ENCODE data around the gene PTPRN2. TPM values are rescaled to one million over a fixed set of nuclear protein-coding genes. Genes with fewer than 3 reads are reported as not detected.

Gene PTPRN2
- total and polyA plus RNA-seq, 2 of the 13 experiments (the other 11 are each of a cell fraction or from before 2014, with no cell fraction given) = 2.5 to 24.2 TPM

DNA sequence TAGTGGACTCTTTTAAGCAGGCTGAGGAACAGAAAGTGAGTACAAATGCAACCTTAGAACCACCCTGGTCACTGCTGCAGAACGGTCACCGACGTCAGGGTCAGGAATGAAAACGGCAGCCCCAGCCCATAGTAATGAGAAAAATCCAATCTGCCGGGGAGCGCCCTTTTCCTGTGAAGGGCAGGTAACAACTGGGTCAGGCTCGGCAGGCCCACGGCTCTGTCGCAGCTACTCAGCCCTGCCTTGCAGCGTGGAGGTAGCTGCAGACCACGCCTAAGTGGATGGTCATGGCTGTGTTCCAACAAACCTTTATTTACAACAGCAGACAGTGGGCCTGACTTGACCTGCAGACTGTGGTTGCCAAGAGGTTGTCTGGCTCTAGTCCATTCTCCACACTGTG, 687.6 kb downstream of the PTPRN2 start:
- no peak for TF ChIP-seq ZFAT (CRISPR knock-in tag; conservative IDR thresholded peaks at IDR 0.05)
- TF ChIP-seq ARNT2 (CRISPR knock-in tag; IDR thresholded peaks at IDR 0.05; ENCODE audit: low read depth) = no peak
- no peak for TF ChIP-seq ZSCAN22 (CRISPR knock-in tag; IDR thresholded peaks at IDR 0.05)
- TF ChIP-seq, protein P1, sequence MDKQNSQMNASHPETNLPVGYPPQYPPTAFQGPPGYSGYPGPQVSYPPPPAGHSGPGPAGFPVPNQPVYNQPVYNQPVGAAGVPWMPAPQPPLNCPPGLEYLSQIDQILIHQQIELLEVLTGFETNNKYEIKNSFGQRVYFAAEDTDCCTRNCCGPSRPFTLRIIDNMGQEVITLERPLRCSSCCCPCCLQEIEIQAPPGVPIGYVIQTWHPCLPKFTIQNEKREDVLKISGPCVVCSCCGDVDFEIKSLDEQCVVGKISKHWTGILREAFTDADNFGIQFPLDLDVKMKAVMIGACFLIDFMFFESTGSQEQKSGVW (CRISPR knock-in tag; IDR thresholded peaks at IDR 0.05; ENCODE audit: borderline replicate concordance) = no peak
- TF ChIP-seq, protein P2, sequence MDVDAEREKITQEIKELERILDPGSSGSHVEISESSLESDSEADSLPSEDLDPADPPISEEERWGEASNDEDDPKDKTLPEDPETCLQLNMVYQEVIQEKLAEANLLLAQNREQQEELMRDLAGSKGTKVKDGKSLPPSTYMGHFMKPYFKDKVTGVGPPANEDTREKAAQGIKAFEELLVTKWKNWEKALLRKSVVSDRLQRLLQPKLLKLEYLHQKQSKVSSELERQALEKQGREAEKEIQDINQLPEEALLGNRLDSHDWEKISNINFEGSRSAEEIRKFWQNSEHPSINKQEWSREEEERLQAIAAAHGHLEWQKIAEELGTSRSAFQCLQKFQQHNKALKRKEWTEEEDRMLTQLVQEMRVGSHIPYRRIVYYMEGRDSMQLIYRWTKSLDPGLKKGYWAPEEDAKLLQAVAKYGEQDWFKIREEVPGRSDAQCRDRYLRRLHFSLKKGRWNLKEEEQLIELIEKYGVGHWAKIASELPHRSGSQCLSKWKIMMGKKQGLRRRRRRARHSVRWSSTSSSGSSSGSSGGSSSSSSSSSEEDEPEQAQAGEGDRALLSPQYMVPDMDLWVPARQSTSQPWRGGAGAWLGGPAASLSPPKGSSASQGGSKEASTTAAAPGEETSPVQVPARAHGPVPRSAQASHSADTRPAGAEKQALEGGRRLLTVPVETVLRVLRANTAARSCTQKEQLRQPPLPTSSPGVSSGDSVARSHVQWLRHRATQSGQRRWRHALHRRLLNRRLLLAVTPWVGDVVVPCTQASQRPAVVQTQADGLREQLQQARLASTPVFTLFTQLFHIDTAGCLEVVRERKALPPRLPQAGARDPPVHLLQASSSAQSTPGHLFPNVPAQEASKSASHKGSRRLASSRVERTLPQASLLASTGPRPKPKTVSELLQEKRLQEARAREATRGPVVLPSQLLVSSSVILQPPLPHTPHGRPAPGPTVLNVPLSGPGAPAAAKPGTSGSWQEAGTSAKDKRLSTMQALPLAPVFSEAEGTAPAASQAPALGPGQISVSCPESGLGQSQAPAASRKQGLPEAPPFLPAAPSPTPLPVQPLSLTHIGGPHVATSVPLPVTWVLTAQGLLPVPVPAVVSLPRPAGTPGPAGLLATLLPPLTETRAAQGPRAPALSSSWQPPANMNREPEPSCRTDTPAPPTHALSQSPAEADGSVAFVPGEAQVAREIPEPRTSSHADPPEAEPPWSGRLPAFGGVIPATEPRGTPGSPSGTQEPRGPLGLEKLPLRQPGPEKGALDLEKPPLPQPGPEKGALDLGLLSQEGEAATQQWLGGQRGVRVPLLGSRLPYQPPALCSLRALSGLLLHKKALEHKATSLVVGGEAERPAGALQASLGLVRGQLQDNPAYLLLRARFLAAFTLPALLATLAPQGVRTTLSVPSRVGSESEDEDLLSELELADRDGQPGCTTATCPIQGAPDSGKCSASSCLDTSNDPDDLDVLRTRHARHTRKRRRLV (CRISPR knock-in tag; IDR thresholded peaks at IDR 0.05) = no peak
- no peak for TF ChIP-seq YEATS4 (CRISPR knock-in tag; IDR thresholded peaks at IDR 0.05; ENCODE audit: borderline replicate concordance)
- TF ChIP-seq TCF12 (IDR thresholded peaks at IDR 0.05) = no peak
- no peak for TF ChIP-seq TCF12 (CRISPR knock-in tag; IDR thresholded peaks at IDR 0.05)
- no peak for TF ChIP-seq JDP2 (CRISPR knock-in tag; IDR thresholded peaks at IDR 0.05; ENCODE audit: borderline replicate concordance)
- TF ChIP-seq, protein P3, sequence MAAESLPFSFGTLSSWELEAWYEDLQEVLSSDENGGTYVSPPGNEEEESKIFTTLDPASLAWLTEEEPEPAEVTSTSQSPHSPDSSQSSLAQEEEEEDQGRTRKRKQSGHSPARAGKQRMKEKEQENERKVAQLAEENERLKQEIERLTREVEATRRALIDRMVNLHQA (CRISPR knock-in tag; IDR thresholded peaks at IDR 0.05) = no peak
- TF ChIP-seq ZNF543 (CRISPR knock-in tag; IDR thresholded peaks at IDR 0.05) = no peak
- no peak for TF ChIP-seq TEAD2 (CRISPR knock-in tag; IDR thresholded peaks at IDR 0.05)
- TF ChIP-seq ZMYM3 (CRISPR knock-in tag; IDR thresholded peaks at IDR 0.05) = no peak
- TF ChIP-seq TBP (CRISPR knock-in tag; IDR thresholded peaks at IDR 0.05) = no peak
- no peak for TF ChIP-seq ZNF383 (CRISPR knock-in tag; IDR thresholded peaks at IDR 0.05; ENCODE audit: borderline replicate concordance)
- no peak for TF ChIP-seq CENPX (CRISPR knock-in tag; IDR thresholded peaks at IDR 0.05)
- TF ChIP-seq, protein P4, sequence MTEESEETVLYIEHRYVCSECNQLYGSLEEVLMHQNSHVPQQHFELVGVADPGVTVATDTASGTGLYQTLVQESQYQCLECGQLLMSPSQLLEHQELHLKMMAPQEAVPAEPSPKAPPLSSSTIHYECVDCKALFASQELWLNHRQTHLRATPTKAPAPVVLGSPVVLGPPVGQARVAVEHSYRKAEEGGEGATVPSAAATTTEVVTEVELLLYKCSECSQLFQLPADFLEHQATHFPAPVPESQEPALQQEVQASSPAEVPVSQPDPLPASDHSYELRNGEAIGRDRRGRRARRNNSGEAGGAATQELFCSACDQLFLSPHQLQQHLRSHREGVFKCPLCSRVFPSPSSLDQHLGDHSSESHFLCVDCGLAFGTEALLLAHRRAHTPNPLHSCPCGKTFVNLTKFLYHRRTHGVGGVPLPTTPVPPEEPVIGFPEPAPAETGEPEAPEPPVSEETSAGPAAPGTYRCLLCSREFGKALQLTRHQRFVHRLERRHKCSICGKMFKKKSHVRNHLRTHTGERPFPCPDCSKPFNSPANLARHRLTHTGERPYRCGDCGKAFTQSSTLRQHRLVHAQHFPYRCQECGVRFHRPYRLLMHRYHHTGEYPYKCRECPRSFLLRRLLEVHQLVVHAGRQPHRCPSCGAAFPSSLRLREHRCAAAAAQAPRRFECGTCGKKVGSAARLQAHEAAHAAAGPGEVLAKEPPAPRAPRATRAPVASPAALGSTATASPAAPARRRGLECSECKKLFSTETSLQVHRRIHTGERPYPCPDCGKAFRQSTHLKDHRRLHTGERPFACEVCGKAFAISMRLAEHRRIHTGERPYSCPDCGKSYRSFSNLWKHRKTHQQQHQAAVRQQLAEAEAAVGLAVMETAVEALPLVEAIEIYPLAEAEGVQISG (CRISPR knock-in tag; IDR thresholded peaks at IDR 0.05) = no peak
- TF ChIP-seq ZNF296 (CRISPR knock-in tag; conservative IDR thresholded peaks at IDR 0.05) = no peak
- ChIA-PET CTCF (ENCODE audit: low intra/inter-chr PET ratio, low total read pairs) (no interaction called here), POLR2A (no interaction called here)
- no peaks in the 10 kb centered on the region for H3K36me3 ChIP-seq (replicated peaks in 1 of 2; ENCODE audit: control insufficient read depth in 1 of 2, insufficient read depth in 2 of 2, low read length in 2 of 2)
- DNase-seq (ENCODE audit: low spot score) = no peak
- 84% methylated on average over 6 of the region's 11 CpGs for whole genome bisulfite sequencing (ENCODE audit: low lambda C conversion rate)
- FAIRE-seq = no peak
- no peak overlapping the region for H3K4me2 ChIP-seq (ENCODE audit: low read depth, low read length)
- in situ Hi-C loops (cut with HindIII; ENCODE audit: extremely low pct_ligation_motif_present, low pct_unique_long_range_greater_than_20kb) = no loop called here
- peaks cover 3% of the 10 kb centered on the region; the same call in 1 of the 2 replicates for H4K20me1 ChIP-seq (ENCODE audit: insufficient read depth, low read length)
- no peaks in the 10 kb centered on the region for H3K4me1 ChIP-seq (ENCODE audit: insufficient read depth, low read length)
- H3K79me2 ChIP-seq (ENCODE audit: insufficient read depth, low read length) = no peaks in the 10 kb centered on the region
- intact Hi-C loops (cut with micrococcal nuclease; ENCODE audit: unreplicated experiment) = no loop called here
- ATAC-seq = no peak
- H3K27ac ChIP-seq (ENCODE audit: extremely low read length, insufficient read depth, low read length) = no peak overlapping the region
- H3K9ac ChIP-seq (ENCODE audit: insufficient read depth, low read depth, low read length) = no peak overlapping the region
- no TSS peak for BruUV-seq (replicated peaks)
- no peak overlapping the region for H3K4me3 ChIP-seq (replicated peaks in 1 of 3; ENCODE audit: insufficient read depth in 1 of 3, low read depth in 2 of 3, low read length in 3 of 3)
- no peaks in the 10 kb centered on the region for H3K9me3 ChIP-seq (ENCODE audit: low read length)
- no peaks in the 10 kb centered on the region for H3K27me3 ChIP-seq (ENCODE audit: control insufficient read depth in 1 of 2, insufficient read depth in 2 of 2, low read length in 2 of 2)
- H2AFZ ChIP-seq (ENCODE audit: low read length) = no peak overlapping the region
